ENCODE measurements around the gene RCSD1.
"Not testable (repeated sequence)": the region's sequence is repeated elsewhere in the genome, so short reads cannot be mapped to it uniquely, and the experiment has no call there.

RCSD1 gene

GRCh38 chr1:167601442-167602383 is 28.3 kb upstream of the RCSD1 start:
- Histone ChIP-seq H3K27ac (ENCODE audit: low read length) (no peak overlapping the region), H3K36me3 (ENCODE audit: insufficient read depth, low read depth, low read length) (no peaks in the 10 kb centered on the region), H3K27me3 (ENCODE audit: insufficient read depth, low read length) (no peaks in the 10 kb centered on the region), H3K9me3 (ENCODE audit: insufficient read depth, low read depth, low read length) (peaks cover 2% of the 10 kb centered on the region; the same call in 1 of the 2 replicates), H3K4me1 (ENCODE audit: insufficient read depth, low read length) (0 out of 2 replicates have a peak, but pooled peaks cover 4% of the 10 kb centered on the region), H3K9ac (ENCODE audit: low read depth, low read length) (no peak overlapping the region), H3K4me3 (ENCODE audit: low read length) (no peak overlapping the region)

GRCh38 chr1:167602840-167603239 is 27.2 kb upstream of the RCSD1 start:
- H3K9ac ChIP-seq (ENCODE audit: low read depth, low read length): no peak overlapping the region
- H3K4me3 ChIP-seq (ENCODE audit: low read length): no peak overlapping the region
- H3K4me1 ChIP-seq (ENCODE audit: insufficient read depth, low read length): 0 out of 2 replicates have a peak, but pooled peaks cover 4% of the 10 kb centered on the region
- H3K27me3 ChIP-seq (ENCODE audit: insufficient read depth, low read length): no peaks in the 10 kb centered on the region
- H3K36me3 ChIP-seq (ENCODE audit: insufficient read depth, low read depth, low read length): no peaks in the 10 kb centered on the region
- peaks cover 13% of the 10 kb centered on the region for H3K9me3 ChIP-seq (ENCODE audit: insufficient read depth, low read depth, low read length)
- no peak overlapping the region for H3K27ac ChIP-seq (ENCODE audit: low read length)

DNA sequence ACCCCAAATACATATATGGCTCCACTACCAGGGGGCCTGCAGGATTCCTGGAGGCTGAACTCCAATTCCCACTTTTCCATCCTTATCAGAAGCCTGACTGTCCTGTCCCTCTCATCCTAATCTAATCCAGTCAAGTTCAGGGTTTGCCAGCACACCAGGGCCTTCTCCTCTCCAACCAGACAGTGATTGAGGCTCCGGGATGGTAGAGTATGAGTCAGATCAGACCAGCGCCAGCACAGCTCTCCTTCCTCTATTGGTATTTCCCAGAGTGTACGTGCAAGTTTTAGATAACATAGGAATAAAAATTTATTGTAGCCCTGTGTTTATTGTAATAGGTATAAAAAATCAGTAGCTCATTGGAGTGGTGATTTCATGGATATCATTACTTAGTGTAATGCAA is 24.5 kb upstream of the RCSD1 start:
- no peak overlapping the region for H3K27ac ChIP-seq (ENCODE audit: low read length)
- 0 out of 2 replicates have a peak, but pooled peaks cover 4% of the 10 kb centered on the region for H3K4me1 ChIP-seq (ENCODE audit: insufficient read depth, low read length)
- no peak overlapping the region for H3K9ac ChIP-seq (ENCODE audit: low read depth, low read length)

DNA sequence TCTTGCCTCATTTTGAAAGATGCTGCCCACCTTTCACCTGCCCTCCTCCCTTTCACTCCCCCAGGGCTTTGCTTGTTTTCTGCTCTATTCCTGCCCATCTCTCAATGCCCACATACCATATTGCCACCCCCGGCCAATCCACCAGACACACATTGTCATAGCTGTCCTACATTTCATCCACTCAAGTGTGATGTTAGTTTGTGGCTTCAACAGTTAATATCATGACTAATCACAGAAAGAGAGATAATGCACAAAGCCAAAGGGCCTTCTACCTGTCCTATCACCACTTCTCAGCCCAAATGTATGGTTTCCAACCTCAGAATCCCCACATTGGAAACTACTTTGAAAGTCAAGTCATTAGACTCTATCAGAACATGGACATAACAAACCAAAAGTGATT is 18.0 kb upstream of the RCSD1 start:
- Histone ChIP-seq H3K4me3 (ENCODE audit: low read length) (no peak overlapping the region), H3K36me3 (ENCODE audit: insufficient read depth, low read depth, low read length) (no peaks in the 10 kb centered on the region), H3K27ac (ENCODE audit: low read length) (no peak overlapping the region), H3K9ac (ENCODE audit: low read depth, low read length) (no peak overlapping the region), H3K4me1 (ENCODE audit: insufficient read depth, low read length) (no peaks in the 10 kb centered on the region), H3K9me3 (ENCODE audit: insufficient read depth, low read depth, low read length) (peaks cover 29% of the 10 kb centered on the region), H3K27me3 (ENCODE audit: insufficient read depth, low read length) (no peaks in the 10 kb centered on the region)

More for the DNA sequence above, 24.5 kb upstream of the RCSD1 start:
- H3K36me3 ChIP-seq (ENCODE audit: insufficient read depth, low read depth, low read length): no peaks in the 10 kb centered on the region
- no peaks in the 10 kb centered on the region for H3K27me3 ChIP-seq (ENCODE audit: insufficient read depth, low read length)
- peaks cover 21% of the 10 kb centered on the region for H3K9me3 ChIP-seq (ENCODE audit: insufficient read depth, low read depth, low read length)
- no peak overlapping the region for H3K4me3 ChIP-seq (ENCODE audit: low read length)

DNA sequence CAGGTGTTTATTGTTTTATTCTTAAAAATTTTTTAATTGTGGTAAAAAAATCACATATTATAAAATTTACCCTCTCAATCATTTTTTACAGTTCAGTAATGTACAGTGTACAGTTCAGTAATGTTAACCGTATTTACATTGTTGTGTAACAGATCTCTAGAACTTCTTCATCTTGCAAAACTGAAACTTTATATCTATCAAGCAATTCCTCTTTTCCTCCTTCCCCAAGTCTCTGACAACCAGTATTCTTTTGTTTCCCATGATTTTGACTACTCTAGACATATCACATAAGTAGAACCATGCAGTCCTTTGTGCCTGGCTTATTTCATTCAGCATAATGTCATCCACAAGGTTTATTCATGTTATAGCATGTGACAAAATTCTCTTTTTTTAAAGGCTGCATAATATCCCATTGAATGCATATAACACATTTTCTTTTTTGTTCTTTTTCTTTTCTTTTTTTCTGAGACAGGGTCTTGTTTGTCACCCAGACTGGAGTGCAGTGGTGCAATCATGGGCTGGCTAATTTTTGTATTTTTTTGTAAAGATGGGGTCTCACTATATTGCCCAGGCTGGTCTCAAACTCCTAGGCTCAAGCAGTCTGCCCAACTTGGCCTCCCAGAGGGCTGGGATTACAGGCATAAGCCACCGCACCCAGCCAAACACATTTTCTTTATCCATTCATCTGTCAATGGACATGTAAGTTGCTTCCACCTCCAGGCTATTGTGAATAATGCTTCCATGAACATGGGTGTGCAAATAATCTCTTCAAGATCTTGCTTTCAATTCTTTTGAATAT is 17.2 kb upstream of the RCSD1 start:
- Histone ChIP-seq H3K9me3 (ENCODE audit: insufficient read depth, low read depth, low read length) (peaks cover 21% of the 10 kb centered on the region; the same call in 1 of the 2 replicates), H3K27ac (ENCODE audit: low read length) (no peak overlapping the region), H3K36me3 (ENCODE audit: insufficient read depth, low read depth, low read length) (no peaks in the 10 kb centered on the region), H3K27me3 (ENCODE audit: insufficient read depth, low read length) (no peaks in the 10 kb centered on the region), H3K4me1 (ENCODE audit: insufficient read depth, low read length) (peaks cover 4% of the 10 kb centered on the region), H3K4me3 (ENCODE audit: low read length) (no peak overlapping the region), H3K9ac (ENCODE audit: low read depth, low read length) (no peak overlapping the region)

- H3K9ac ChIP-seq (ENCODE audit: low read depth, low read length); H3K4me1 ChIP-seq (ENCODE audit: insufficient read depth, low read length); H3K36me3 ChIP-seq (ENCODE audit: insufficient read depth, low read depth, low read length); H3K27me3 ChIP-seq (ENCODE audit: insufficient read depth, low read length); H3K27ac ChIP-seq (ENCODE audit: low read length); H3K4me3 ChIP-seq (ENCODE audit: low read length): not testable (repeated sequence)
- peaks cover 13% of the 10 kb centered on the region; the same call in 1 of the 2 replicates for H3K9me3 ChIP-seq (ENCODE audit: insufficient read depth, low read depth, low read length)
Observed at GRCh38 chr1:167613984-167614383, 16.0 kb upstream of the RCSD1 start.

DNA sequence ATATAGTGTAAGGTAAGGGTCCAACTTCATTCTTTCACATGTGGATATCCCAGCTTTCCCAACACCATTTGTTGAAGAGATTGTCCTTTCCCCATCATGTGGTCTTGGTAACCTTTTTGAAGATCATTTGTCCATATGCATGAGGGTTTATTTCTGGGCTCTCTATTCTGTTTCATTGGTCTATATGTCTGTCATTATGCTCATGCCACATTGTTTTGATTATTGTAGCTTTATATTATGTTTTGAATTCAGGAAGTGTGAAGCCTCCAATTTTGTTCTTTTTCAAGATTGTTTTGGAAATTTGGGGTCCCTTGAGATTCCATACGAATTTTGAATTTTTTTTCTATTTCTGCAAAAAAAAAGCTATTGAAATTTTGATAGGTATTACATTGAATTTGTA is 15.2 kb upstream of the RCSD1 start:
- H3K27ac ChIP-seq (ENCODE audit: low read length): no peak overlapping the region
- no peak overlapping the region for H3K4me3 ChIP-seq (ENCODE audit: low read length)

DNA sequence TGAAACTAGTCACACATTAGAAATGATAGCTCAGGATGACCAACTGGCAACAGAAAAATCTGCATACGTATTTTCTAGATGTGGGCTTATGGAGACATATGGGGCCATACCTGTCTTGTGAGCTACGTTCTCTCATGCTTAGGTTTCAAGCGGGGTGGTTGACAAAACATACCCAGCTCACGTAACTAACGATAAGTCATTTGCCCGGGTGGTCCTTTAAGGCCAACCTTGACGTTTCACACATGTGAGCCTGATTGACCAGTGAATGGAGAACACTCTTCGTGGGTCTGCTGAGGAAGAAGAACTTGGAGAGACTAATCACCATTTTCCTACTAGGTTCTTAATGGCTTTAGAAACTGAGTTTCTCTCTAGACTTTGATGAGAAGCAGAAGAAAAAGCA is 13.5 kb upstream of the RCSD1 start:
- no peaks in the 10 kb centered on the region for H3K27me3 ChIP-seq (ENCODE audit: insufficient read depth, low read length)
- no peak overlapping the region for H3K9ac ChIP-seq (ENCODE audit: low read depth, low read length)
- peaks cover 13% of the 10 kb centered on the region; the same call in 1 of the 2 replicates for H3K9me3 ChIP-seq (ENCODE audit: insufficient read depth, low read depth, low read length)
- H3K4me1 ChIP-seq (ENCODE audit: insufficient read depth, low read length): peaks cover 9% of the 10 kb centered on the region
- no peaks in the 10 kb centered on the region for H3K36me3 ChIP-seq (ENCODE audit: insufficient read depth, low read depth, low read length)
- H3K4me3 ChIP-seq (ENCODE audit: low read length): no peak overlapping the region
- H3K27ac ChIP-seq (ENCODE audit: low read length): no peak overlapping the region

More for the DNA sequence above, 15.2 kb upstream of the RCSD1 start:
- no peaks in the 10 kb centered on the region for H3K27me3 ChIP-seq (ENCODE audit: insufficient read depth, low read length)
- H3K9ac ChIP-seq (ENCODE audit: low read depth, low read length): no peak overlapping the region
- peaks cover 13% of the 10 kb centered on the region; the same call in 1 of the 2 replicates for H3K9me3 ChIP-seq (ENCODE audit: insufficient read depth, low read depth, low read length)
- no peaks in the 10 kb centered on the region for H3K36me3 ChIP-seq (ENCODE audit: insufficient read depth, low read depth, low read length)
- peaks cover 9% of the 10 kb centered on the region for H3K4me1 ChIP-seq (ENCODE audit: insufficient read depth, low read length)

- Histone ChIP-seq H3K4me3 (ENCODE audit: low read length) (no peak overlapping the region), H3K9me3 (ENCODE audit: insufficient read depth, low read depth, low read length) (peaks cover 13% of the 10 kb centered on the region; the same call in 1 of the 2 replicates), H3K27ac (ENCODE audit: low read length) (no peak overlapping the region), H3K36me3 (ENCODE audit: insufficient read depth, low read depth, low read length) (no peaks in the 10 kb centered on the region), H3K4me1 (ENCODE audit: insufficient read depth, low read length) (peaks cover 9% of the 10 kb centered on the region), H3K27me3 (ENCODE audit: insufficient read depth, low read length) (no peaks in the 10 kb centered on the region), H3K9ac (ENCODE audit: low read depth, low read length) (peak overlapping the region; percentile 14; the same call in 1 of the 2 replicates)
Observed at GRCh38 chr1:167617153-167618147, 12.6 kb upstream of the RCSD1 start.

- no peaks in the 10 kb centered on the region for H3K27me3 ChIP-seq (ENCODE audit: insufficient read depth, low read length)
- H3K36me3 ChIP-seq (ENCODE audit: insufficient read depth, low read depth, low read length): no peaks in the 10 kb centered on the region
- no peak overlapping the region for H3K4me3 ChIP-seq (ENCODE audit: low read length)
- H3K9me3 ChIP-seq (ENCODE audit: insufficient read depth, low read depth, low read length): peaks cover 13% of the 10 kb centered on the region; the same call in 1 of the 2 replicates
- H3K9ac ChIP-seq (ENCODE audit: low read depth, low read length): no peak overlapping the region
- peaks cover 9% of the 10 kb centered on the region for H3K4me1 ChIP-seq (ENCODE audit: insufficient read depth, low read length)
- H3K27ac ChIP-seq (ENCODE audit: low read length): no peak overlapping the region
Observed at GRCh38 chr1:167618366-167618765, 11.7 kb upstream of the RCSD1 start.

GRCh38 chr1:167618789-167619188 is 11.2 kb upstream of the RCSD1 start:
- Histone ChIP-seq H3K4me1 (ENCODE audit: insufficient read depth, low read length) (peaks cover 9% of the 10 kb centered on the region), H3K27ac (ENCODE audit: low read length) (no peak overlapping the region), H3K4me3 (ENCODE audit: low read length) (no peak overlapping the region), H3K27me3 (ENCODE audit: insufficient read depth, low read length) (no peaks in the 10 kb centered on the region), H3K9me3 (ENCODE audit: insufficient read depth, low read depth, low read length) (peaks cover 13% of the 10 kb centered on the region; the same call in 1 of the 2 replicates), H3K36me3 (ENCODE audit: insufficient read depth, low read depth, low read length) (no peaks in the 10 kb centered on the region), H3K9ac (ENCODE audit: low read depth, low read length) (no peak overlapping the region)

Data from iPS-20b (cell line).